Prostate gland (tissue), 2 donors: ENCODE data around the gene PHLDA3.

Source experiments
- CTCF ChIP-seq, 4 experiments: fragments of 200-600 bp in 2 of 4; fragments of 450-650 bp in 2 of 4; sonication (generic) in 2 of 4; IDR thresholded peaks; 1 replicate in 3 of 4; 2 replicates in 1 of 4; pipeline ENCODE4 v1.5.1; 2016 to 2019; ENCODE audit warnings: antibody characterized with exemption in 4 of 4, mild to moderate bottlenecking in 2 of 4, moderate library complexity in 2 of 4
- POLR2A ChIP-seq: fragments of 450-650 bp; IDR thresholded peaks from one replicate; pipeline ENCODE4 v1.6.1; 2016; ENCODE audit warnings: antibody characterized with exemption, mild to moderate bottlenecking
- POLR2AphosphoS5 ChIP-seq: sonication (generic); formaldehyde crosslinking; IDR thresholded peaks from one replicate; pipeline ENCODE4 v1.6.1; 2017; ENCODE audit warnings: antibody characterized with exemption

- no peak for TF ChIP-seq POLR2AphosphoS5
- no peak for TF ChIP-seq CTCF (IDR thresholded peaks at IDR 0.05)
- no peak for TF ChIP-seq POLR2A
These were observed 30.2 kb upstream of the PHLDA3 start for GRCh38 chr1:201499191-201499590.
